Cardiac fibroblast (primary cell): ENCODE results near the gene CPNE8.

Experiments
- DNase-seq, 2 donors: peaks; one replicate each; pipeline versions ENCODE4 v3.0.0 to v3.0.0-alpha.2; 2010; ENCODE audit warnings: low read depth in 2 of 2
- H3K4me3 ChIP-seq, 2 donors: replicated peaks in 1 of 2; 1 replicate in 1 of 2; 2 replicates in 1 of 2; pipeline ENCODE4 v1.5.1; 2011; ENCODE audit warnings: low read depth in 2 of 2, low read length in 2 of 2, mild to moderate bottlenecking in 2 of 2, moderate library complexity in 1 of 2
- TF ChIP-seq, protein P1 (sequence below): IDR thresholded peaks from one replicate; pipeline ENCODE4 v1.5.1; 2011; ENCODE audit warnings: low read depth, mild to moderate bottlenecking, low read length, inconsistent platforms

CPNE8 gene

DNA sequence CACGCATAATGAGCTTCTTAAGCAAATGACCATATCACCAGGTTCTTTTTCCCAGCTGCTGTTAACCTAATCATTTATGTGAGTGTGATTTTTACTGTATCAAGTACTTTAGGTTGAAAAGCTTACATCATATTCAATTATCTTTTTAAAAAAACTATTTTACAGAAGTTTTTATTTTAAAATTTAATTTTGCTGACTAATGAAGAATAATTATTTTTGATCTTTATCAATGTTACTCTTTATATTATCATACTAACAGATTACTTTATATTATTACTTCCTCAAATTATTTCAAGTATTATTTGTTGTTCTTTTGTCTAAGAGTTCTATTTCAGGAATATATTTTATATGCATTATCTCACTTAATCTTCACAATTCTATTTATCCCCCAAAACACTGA, 236.3 kb downstream of the CPNE8 start:
- no peak overlapping the region for H3K4me3 ChIP-seq
- DNase-seq = no peak
- TF ChIP-seq, protein P1, sequence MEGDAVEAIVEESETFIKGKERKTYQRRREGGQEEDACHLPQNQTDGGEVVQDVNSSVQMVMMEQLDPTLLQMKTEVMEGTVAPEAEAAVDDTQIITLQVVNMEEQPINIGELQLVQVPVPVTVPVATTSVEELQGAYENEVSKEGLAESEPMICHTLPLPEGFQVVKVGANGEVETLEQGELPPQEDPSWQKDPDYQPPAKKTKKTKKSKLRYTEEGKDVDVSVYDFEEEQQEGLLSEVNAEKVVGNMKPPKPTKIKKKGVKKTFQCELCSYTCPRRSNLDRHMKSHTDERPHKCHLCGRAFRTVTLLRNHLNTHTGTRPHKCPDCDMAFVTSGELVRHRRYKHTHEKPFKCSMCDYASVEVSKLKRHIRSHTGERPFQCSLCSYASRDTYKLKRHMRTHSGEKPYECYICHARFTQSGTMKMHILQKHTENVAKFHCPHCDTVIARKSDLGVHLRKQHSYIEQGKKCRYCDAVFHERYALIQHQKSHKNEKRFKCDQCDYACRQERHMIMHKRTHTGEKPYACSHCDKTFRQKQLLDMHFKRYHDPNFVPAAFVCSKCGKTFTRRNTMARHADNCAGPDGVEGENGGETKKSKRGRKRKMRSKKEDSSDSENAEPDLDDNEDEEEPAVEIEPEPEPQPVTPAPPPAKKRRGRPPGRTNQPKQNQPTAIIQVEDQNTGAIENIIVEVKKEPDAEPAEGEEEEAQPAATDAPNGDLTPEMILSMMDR = no peak

DNA sequence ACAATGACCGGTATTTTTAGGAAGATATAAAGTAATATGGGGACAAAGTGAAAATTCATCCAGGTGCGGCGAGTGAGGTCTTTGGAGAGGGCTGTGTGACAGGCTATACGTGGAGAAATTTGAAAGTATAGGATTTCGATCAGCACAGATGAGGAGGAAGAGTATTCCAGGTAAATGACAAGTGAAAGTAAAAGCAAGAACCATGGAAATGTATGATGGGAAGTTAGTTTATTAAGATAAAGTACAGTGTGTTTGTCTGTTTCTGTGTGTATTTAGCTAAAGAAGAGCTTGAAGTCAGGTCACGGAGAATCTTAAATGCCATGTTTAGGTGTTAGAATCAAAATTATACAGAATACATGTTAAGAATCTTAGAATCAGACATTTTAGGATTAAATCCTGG, 239.0 kb downstream of the CPNE8 start:
- H3K4me3 ChIP-seq = no peak overlapping the region
- no peak for DNase-seq
- TF ChIP-seq, protein P1 = no peak

DNA sequence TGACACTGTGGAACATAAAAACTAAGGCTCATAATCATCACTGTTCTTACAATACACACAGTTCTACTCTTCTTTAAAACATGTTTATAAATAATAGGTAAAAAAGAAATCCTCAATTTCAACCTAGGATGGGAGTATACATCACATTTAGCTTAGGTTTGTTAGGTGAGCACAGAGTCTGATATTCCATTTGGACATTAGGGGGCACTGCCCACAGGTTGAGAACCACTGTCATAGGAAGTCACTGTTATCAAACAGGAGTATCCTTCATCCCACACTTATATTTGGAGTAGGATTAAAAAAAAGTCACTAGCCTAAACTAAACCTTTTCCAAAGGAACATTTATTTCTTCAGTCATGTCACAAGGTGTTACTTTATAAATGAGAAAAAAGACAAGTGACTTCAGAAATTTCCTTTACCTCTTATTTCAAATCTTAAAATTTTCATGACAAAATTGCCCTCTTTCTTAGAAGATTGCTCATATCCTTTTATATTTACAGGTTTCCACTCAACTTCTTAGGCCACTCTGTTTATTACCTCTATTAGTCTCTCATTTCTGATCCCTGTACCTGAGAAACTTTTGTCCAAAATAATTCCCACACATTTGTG, 240.6 kb downstream of the CPNE8 start:
- no peak overlapping the region for H3K4me3 ChIP-seq
- peak; percentile 25 to 54 for DNase-seq
- TF ChIP-seq, protein P1 = peak; percentile 69

DNA sequence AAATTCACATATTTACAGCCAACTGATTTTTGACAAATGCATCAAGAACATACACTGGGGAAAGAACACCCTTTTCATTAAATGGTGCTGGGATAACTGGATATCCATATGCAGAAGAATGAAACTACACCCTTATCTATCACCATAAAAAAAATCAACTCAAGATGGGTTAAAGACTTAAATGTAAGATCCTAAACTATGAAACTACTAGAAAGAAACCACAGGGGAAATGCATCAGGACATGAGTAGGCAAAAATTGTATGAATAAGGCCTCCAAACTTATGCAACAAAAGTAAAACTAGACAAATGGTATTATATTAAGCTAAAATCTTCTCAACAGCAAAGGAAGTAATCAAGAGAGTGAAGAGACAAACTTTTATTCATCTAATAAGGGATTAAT, 242.6 kb downstream of the CPNE8 start:
- TF ChIP-seq, protein P1 = no peak
- H3K4me3 ChIP-seq = no peak overlapping the region
- DNase-seq = peak; percentile 5 to 78

DNA sequence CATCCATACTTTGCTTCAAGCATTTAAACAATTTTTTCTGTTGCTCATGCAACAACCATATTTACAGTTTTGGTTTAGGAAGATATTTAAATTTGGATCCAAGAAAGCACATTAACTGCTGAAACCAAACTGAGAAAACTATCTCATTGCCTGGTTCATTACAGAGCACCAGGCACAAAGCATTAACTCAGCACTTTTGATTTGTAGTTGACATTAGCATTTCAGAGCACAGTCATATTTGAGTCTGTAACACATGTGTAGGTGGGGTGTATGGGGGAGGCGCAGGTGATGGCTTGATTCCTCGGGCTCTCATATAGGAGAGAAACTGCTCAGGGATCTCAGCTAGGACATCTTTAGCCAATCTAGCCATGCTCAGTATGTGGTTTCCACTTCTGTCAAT, 251.7 kb downstream of the CPNE8 start:
- no peak overlapping the region for H3K4me3 ChIP-seq
- DNase-seq = no peak
- TF ChIP-seq, protein P1 = no peak

DNA sequence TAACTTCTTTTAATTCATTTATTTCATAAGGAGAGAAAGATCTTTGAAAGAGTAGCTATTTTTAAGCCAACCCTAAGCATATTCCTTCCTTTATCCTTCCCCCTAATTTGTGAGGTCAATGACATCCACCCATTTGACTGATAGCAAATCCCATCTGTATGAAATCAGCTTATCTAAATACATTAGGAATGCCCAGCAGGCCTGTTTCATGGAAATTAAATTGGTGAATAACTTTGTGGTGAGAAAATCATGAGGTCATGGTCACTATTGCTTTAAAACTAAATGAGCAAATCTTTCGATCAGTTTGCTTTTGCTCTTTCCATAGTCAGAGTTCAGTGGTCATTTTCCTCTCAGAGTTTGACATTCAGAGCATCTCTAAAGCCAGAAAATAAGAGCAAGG, 256.6 kb downstream of the CPNE8 start:
- no peak overlapping the region for H3K4me3 ChIP-seq
- DNase-seq = no peak
- TF ChIP-seq, protein P1 = no peak

DNA sequence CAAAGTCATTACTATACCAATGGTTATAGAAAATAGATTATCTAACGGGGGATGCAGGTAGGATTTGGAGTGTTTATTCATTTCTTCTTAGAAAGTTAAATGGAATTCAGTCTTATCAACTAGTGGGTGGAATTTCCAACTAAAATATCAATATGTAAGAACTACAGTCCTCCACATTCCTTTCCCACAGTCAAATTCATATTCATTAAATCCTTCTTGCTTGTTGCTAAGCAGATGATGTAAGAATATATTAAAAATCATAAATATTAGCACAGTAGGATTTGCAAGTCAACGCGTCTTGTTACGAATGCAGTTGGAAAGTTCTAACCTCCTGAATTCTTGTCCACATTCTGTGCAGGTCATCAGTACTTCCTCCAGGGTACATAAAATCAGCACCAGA, 259.2 kb downstream of the CPNE8 start:
- no peak overlapping the region for H3K4me3 ChIP-seq
- no peak for DNase-seq
- TF ChIP-seq, protein P1 = no peak
